Mesenteric fat pad (tissue), 1 donor: ENCODE measurements around the gene ARMC7. TPM values are rescaled to one million over a fixed set of nuclear protein-coding genes. Genes with fewer than 3 reads are reported as not detected.
A peak's percentile ranks its signal among the peaks of the same experiment; 100 is the strongest.

Source experiments
- DNase-seq: peaks from one replicate; pipeline ENCODE4 v3.0.0-alpha.2; 2020; ENCODE audit warnings: low spot score
- total RNA-seq: library from RNA; stranded (reverse); fragmentation: NEBNext Ultra II Directional; extraction: Animal tissue kit (Norgen Biotek cat#: 25700); gene quantifications from one replicate; pipeline ENCODE4 v1.2.1, GENCODE V29; 2021
- donor health status: DM: yes; HTN: yes; CAD: no.

Gene ARMC7
- total RNA-seq, 1 donor from 2014 or later = 7.9 TPM

- peak; percentile 94 for DNase-seq
Observed at GRCh38 chr17:75077496-75078283, 32.1 kb upstream of the ARMC7 start.

- no peak for DNase-seq
Observed at GRCh38 chr17:75078284-75079022, 31.3 kb upstream of the ARMC7 start.

- no peak for DNase-seq
Observed at GRCh38 chr17:75079023-75079373, 30.8 kb upstream of the ARMC7 start.

GRCh38 chr17:75081611-75082540 lies 27.9 kb upstream of the ARMC7 start:
- no peak for DNase-seq

- no peak for DNase-seq
Observed at GRCh38 chr17:75082683-75083082, 27.1 kb upstream of the ARMC7 start.

- no peak for DNase-seq
Observed at GRCh38 chr17:75084039-75084660, 25.6 kb upstream of the ARMC7 start.

- DNase-seq = no peak
Observed at GRCh38 chr17:75086496-75087181, 23.1 kb upstream of the ARMC7 start.

- DNase-seq = no peak
Observed at GRCh38 chr17:75087182-75087557, 22.6 kb upstream of the ARMC7 start.

GRCh38 chr17:75087558-75088453 lies 22.0 kb upstream of the ARMC7 start, which contains the start of gene SLC16A5:
Gene SLC16A5, plus strand, starts transcription at chr17:75087954. Its CDS starts 5,683 bp downstream, at chr17:75093637.
- peak; percentile 96 for DNase-seq

GRCh38 chr17:75088465-75089417 lies 21.0 kb upstream of the ARMC7 start:
- no peak for DNase-seq

GRCh38 chr17:75090871-75091854 lies 18.6 kb upstream of the ARMC7 start:
- DNase-seq = no peak

- DNase-seq = no peak
Observed at GRCh38 chr17:75091855-75092327, 17.9 kb upstream of the ARMC7 start.

GRCh38 chr17:75093548-75094158 lies 16.1 kb upstream of the ARMC7 start:
- DNase-seq = no peak

- no peak for DNase-seq
Observed at GRCh38 chr17:75094871-75095399, 14.8 kb upstream of the ARMC7 start.

- no peak for DNase-seq
Observed at GRCh38 chr17:75096082-75096625, 13.6 kb upstream of the ARMC7 start.

GRCh38 chr17:75097865-75098264 lies 11.9 kb upstream of the ARMC7 start:
- DNase-seq = no peak
